ENCODE data around the gene PLA2G12B. TPM values are rescaled to one million over a fixed set of nuclear protein-coding genes. Genes with fewer than 3 reads are reported as not detected.

The PLA2G12B gene
- total and polyA plus RNA-seq, 10 donors: 0.05 TPM; not detected in 9

DNA sequence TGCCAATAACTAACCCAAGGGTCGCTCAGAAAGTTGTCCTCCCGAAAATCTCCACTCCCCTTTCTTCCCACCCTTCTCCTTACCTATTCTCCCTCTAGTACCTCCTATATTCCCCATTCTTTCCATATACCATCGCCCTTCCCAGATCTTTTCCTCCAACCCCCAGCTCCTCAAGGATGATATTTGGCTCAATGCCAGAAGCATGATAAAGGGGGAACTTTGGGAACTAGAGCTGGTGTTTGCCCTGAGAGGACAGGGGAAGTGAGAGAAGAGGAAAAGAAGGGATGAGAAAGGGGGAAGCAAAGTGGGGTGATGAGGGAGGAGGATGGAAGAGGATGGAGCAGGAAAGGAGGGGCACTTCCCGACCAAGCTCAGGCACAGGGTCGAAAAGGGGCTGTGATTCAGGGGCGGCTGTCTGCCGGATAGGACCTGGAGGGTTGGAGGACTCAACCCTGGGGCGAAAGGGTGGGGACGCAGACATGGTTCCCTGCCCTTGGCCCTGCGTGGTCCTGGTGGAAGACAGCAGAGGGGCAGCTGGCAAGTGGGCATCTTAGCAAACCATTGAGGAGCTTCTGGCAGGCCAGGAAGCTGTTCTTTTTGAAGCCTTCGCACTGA, 59.3 kb downstream of the PLA2G12B start:
- intact Hi-C loops (cut with DNase I; ENCODE audit: low total_unique reads): no loop called here
- no peaks in the 10 kb centered on the region for H3K4me1 ChIP-seq
- TF ChIP-seq POLR2AphosphoS5 (IDR thresholded peaks at IDR 0.05) (peak in 1 of 3 donors; percentile 12), CTCF (IDR thresholded peaks at IDR 0.05 in 8 of 11, conservative IDR thresholded peaks at IDR 0.05 in 3 of 11) (no peak), POLR2A (IDR thresholded peaks at IDR 0.05) (no peak)

GRCh38 chr10:72893136-72893798, 61.3 kb downstream of the PLA2G12B start, which contains the start of gene OIT3:
Gene OIT3 (plus strand): TSS chr10:72893739. CDS start chr10:72893799, 60 bp downstream.
- no peak for DNase-seq
- peaks cover 0 to 10% (median 1%) of the 10 kb centered on the region in 6 donors for H3K36me3 ChIP-seq
- peak within 1 kb of the TSS in 6 of 8 donors; percentile 9 to 63 (median 34) for H3K27ac ChIP-seq
- intact Hi-C loops (cut with DNase I; ENCODE audit: low total_unique reads): no loop called here
- peak within 1 kb of the TSS in 4 of 8 donors; percentile 4 to 62 (median 28) for H3K4me3 ChIP-seq
- no peak for TF ChIP-seq POLR2A (IDR thresholded peaks at IDR 0.05)
- TF ChIP-seq CTCF (IDR thresholded peaks at IDR 0.05 in 8 of 11, conservative IDR thresholded peaks at IDR 0.05 in 3 of 11): no peak
- no peak for TF ChIP-seq POLR2AphosphoS5 (IDR thresholded peaks at IDR 0.05)
- H3K27me3 ChIP-seq (replicated peaks in 1 of 7): peaks cover 0 to 7% (median 0%) of the 10 kb centered on the region in 7 donors
- WGBS, 5 donors: 58 to 75% (median 64%) methylated on average over 4 of the region's 4 CpGs
- no peaks in the 10 kb centered on the region for H3K4me1 ChIP-seq
- H3K9me3 ChIP-seq: no peaks in the 10 kb centered on the region

More for the DNA sequence above, 59.3 kb downstream of the PLA2G12B start:
- Histone ChIP-seq H3K36me3 (no peaks in the 10 kb centered on the region), H3K27me3 (replicated peaks in 1 of 7) (peaks cover 0 to 7% (median 0%) of the 10 kb centered on the region in 7 donors), H3K27ac (peak overlapping the region in 2 of 8 donors; percentile 40 to 56), H3K9me3 (no peaks in the 10 kb centered on the region), H3K4me3 (peak overlapping the region in 4 of 8 donors; percentile 10 to 62 (median 28))
- WGBS, 5 donors: 63 to 81% (median 74%) methylated on average over 11 of the region's 11 CpGs
- DNase-seq: no peak

- WGBS, 5 donors: 78 to 88% (median 83%) methylated on average over 2 of the region's 2 CpGs
- TF ChIP-seq POLR2A (IDR thresholded peaks at IDR 0.05): no peak
- no peak for TF ChIP-seq CTCF (IDR thresholded peaks at IDR 0.05 in 8 of 11, conservative IDR thresholded peaks at IDR 0.05 in 3 of 11)
- no peak for TF ChIP-seq POLR2AphosphoS5 (IDR thresholded peaks at IDR 0.05)
- no peak overlapping the region for H3K4me3 ChIP-seq
- H3K27ac ChIP-seq: no peak overlapping the region
- DNase-seq: no peak
- H3K4me1 ChIP-seq: peaks cover 0 to 21% (median 8%) of the 10 kb centered on the region in 6 donors
- peaks cover 0 to 37% (median 11%) of the 10 kb centered on the region in 6 donors for H3K36me3 ChIP-seq
- intact Hi-C loops (cut with DNase I; ENCODE audit: low total_unique reads): no loop called here
- H3K27me3 ChIP-seq (replicated peaks in 1 of 7): peaks cover 0 to under 1% (median 0%) of the 10 kb centered on the region in 7 donors
- H3K9me3 ChIP-seq: no peaks in the 10 kb centered on the region
Observed at GRCh38 chr10:72890086-72890485, 64.5 kb downstream of the PLA2G12B start.

- Histone ChIP-seq H3K4me3 (no peak overlapping the region), H3K9me3 (no peaks in the 10 kb centered on the region), H3K36me3 (peaks cover 0 to 43% (median 15%) of the 10 kb centered on the region in 6 donors), H3K27me3 (replicated peaks in 1 of 7) (no peaks in the 10 kb centered on the region), H3K4me1 (peaks cover 0 to 21% (median 8%) of the 10 kb centered on the region in 6 donors), H3K27ac (no peak overlapping the region)
- 68 to 81% (median 73%) methylated on average over 6 of the region's 6 CpGs for WGBS, 5 donors
- DNase-seq: no peak
- no peak for TF ChIP-seq POLR2AphosphoS5 (IDR thresholded peaks at IDR 0.05)
- TF ChIP-seq CTCF (IDR thresholded peaks at IDR 0.05 in 8 of 11, conservative IDR thresholded peaks at IDR 0.05 in 3 of 11): no peak
- no peak for TF ChIP-seq POLR2A (IDR thresholded peaks at IDR 0.05)
- intact Hi-C loops (cut with DNase I; ENCODE audit: low total_unique reads): no loop called here
Observed at GRCh38 chr10:72889391-72889831, 65.2 kb downstream of the PLA2G12B start.

Data from spleen (tissue), 11 donors.